Right lobe of liver (tissue), 4 donors: ENCODE data around the gene WHRN.

Experiments
- CTCF ChIP-seq, 4 donors: fragments of 200-600 bp in 3 of 4; fragments of 450-650 bp in 1 of 4; IDR thresholded peaks; one replicate each; pipeline versions ENCODE4 v1.5.1 to v1.8.0; 2016 to 2022; ENCODE audit warnings: antibody characterized with exemption in 4 of 4, mild to moderate bottlenecking in 2 of 4
- POLR2A ChIP-seq: fragments of 450-650 bp; IDR thresholded peaks from one replicate; pipeline ENCODE4 v1.6.1; 2017; ENCODE audit warnings: antibody characterized with exemption, mild to moderate bottlenecking
- donor health status: DM: no; HTN: no; CAD: no.
- donor health status: DM: no; HTN: no; CAD: no.
- donor health status: DM: no; HTN: yes; CAD: no.

- no peak for TF ChIP-seq CTCF (IDR thresholded peaks at IDR 0.05)
- TF ChIP-seq POLR2A = no peak
These were observed 8.6 kb upstream of the WHRN start for GRCh38 chr9:114513959-114514267.
